Measurements from ENCODE around the gene FAT2.

- TF ChIP-seq CTCF (IDR thresholded peaks at IDR 0.05; ENCODE audit: low read depth, low read length) (no peak), POLR2A (IDR thresholded peaks at IDR 0.05; ENCODE audit: extremely low read depth, insufficient read length) (no peak), MAX (IDR thresholded peaks at IDR 0.05; ENCODE audit: low read depth, low read length) (no peak)
These were observed 1.8 kb upstream of the FAT2 start for GRCh38 chr5:151592855-151593408.
